GM08714 (cell line): ENCODE measurements around the gene CD55.
"Not testable (repeated sequence)": the region's sequence is repeated elsewhere in the genome, so short reads cannot be mapped to it uniquely, and the experiment has no call there.

Source experiments
- H3K4me3 ChIP-seq: fragments of 200-500 bp; sonication (Bioruptor generic); 2 replicates; pipeline ENCODE4 v1.5.1; 2014; ENCODE audit warnings: mild to moderate bottlenecking, low read length, inconsistent platforms
- ZNF274 ChIP-seq: IDR thresholded peaks from 2 replicates; pipeline ENCODE4 v1.6.1; 2012; ENCODE audit warnings: mild to moderate bottlenecking, low read depth, low read length

Gene CD55

DNA sequence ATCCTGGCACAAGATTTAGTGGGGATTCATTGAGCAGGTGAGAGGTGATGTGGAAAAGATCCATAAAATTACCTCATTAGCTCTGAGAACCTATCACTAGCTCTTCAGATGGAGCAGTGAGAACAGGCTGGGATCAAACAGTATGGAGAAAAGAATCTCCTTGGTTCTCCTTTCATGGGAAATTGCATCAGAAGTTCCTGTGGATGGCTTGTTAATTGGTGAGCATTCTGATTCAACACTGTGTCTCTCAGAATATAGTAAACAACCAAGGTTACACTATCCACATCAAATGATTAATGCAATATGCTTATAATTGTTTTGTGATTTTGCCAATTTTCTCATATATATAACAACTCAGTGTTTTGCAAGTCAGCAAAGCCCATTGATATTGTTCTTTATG is 8.3 kb upstream of the CD55 start:
- no peak overlapping the region for H3K4me3 ChIP-seq
- TF ChIP-seq ZNF274 = no peak

DNA sequence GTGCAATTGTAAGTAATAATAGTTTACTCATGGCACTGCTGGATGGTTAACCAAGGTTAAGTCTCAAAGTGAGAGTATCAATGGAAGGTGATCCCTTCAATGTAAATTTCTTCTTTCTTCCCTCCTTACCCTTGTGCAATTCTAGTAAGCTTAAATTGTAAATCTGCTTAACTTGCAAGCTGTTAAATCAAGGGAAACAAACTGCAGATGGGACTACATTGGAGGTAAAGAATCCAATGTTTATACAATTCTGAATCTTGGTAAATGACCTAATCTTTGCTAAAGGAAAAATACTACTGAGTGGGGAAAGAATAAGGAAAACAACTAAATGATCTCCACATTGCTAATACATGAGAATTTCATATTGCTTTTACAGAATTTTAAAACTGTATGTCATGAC is 6.7 kb upstream of the CD55 start:
- H3K4me3 ChIP-seq = no peak overlapping the region
- no peak for TF ChIP-seq ZNF274

DNA sequence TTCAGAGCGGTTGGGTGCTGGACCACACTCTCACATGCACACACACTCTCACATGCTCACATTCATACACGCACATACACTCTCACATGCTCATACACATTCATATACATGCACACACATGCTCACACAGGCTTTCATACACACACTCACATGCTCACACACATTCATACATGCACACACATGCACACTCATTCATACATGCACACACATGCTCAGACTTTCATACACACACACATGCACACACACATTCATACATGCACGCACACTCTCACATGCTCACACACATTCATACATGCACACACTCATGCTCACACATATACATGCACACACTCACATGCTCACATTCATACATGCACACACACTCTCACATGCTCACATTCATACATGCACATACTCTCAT is 6.0 kb upstream of the CD55 start:
- H3K4me3 ChIP-seq = no peak overlapping the region
- no peak for TF ChIP-seq ZNF274

DNA sequence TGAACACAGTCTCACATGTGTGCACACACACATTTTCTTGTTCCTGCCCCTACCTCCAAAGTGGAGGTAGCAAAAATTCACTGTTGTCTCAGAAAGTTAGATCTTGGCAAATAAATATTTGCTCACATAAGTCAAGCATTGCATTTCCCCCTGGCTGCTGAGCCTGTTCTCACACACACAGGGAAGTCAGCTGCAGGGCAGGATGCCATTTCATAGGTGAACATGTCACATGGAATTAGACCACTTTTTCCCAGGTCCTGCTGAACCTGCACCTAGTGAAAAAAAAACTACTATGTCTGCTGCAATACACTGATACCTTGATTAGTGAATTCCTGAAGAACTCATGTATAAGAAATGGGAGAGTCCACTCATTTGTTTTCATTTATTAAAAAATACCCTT is 5.3 kb upstream of the CD55 start:
- H3K4me3 ChIP-seq = no peak overlapping the region
- no peak for TF ChIP-seq ZNF274

DNA sequence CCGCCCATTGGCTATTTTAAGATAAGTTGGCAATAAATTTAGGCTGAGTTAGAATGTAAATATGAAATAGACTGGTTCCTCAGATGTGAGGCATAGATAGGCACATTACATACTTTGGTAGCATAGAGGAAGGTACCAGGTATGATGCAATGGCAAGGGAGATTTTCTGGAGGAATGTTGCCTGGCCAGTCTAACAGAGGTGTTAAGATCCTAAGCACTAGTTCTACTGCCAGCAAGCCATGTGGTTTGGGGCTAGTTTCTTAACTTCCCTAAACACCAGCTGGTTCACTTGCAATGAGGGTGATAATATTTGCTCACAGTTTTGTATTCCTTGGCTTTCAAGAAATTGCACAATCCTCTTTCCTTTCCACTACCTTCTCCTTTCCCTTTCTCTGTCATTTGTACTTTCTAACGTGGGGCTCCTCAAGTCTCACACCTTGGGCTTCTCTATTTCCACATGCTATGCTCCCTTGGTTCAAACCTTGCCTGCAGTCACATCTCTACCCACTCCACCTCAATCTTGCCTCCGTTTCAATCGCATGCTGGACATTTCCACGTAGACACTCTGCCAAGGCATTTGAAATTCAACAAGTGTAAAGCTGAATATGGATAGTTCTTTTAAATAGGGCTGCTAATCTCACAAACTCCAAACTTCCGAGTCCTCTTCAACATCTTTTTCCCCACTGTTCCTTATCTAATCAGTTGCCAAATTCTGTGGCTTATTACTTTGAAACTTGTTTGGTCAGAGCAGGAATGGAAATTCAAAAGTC is 4.7 kb upstream of the CD55 start:
- H3K4me3 ChIP-seq = no peak overlapping the region
- TF ChIP-seq ZNF274 = no peak

DNA sequence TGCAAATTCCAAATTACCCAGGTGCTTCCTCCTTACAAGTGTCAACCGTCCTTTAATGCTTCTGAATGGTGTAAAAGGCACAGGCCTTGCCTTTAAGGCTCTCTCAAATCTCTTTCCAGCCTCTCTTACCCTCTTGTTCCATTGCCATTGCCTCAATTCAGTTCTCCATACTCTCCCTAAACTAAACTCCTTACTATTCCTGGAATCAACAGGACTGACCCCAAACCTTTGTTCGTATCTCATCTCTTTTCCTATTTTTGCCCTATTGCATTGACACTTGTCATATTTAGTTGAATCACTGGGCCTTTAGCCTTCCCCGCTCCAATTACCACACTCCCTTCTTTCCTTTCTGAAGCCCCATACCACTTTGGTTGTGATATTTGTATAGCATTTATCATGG is 3.9 kb upstream of the CD55 start:
- H3K4me3 ChIP-seq = no peak overlapping the region
- no peak for TF ChIP-seq ZNF274

DNA sequence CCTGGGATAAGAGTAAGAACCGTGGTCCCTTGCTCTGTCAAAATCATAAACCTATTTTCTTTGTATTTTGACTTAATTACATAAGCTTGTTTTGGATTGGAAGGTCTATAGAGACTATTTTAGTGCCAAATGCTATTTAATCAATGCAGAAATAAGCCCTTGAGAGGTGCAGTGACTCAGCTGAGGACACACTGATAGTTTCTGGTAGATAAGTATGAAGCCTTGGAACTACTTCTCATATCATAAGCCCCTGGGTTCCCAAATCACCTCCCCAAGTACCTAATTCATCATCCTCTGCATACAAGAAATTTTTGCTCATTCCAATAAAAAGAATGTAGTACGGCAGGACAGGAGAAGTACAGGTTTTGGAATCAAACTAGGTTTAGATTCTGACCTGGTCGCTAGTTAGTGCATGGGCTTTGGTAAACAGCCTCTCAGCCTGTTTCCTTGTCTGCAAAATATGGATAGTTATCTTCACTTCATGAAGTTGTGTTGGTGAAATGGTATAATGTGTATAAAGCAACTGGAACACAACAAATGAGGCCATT is 3.3 kb upstream of the CD55 start:
- TF ChIP-seq ZNF274 = no peak
- H3K4me3 ChIP-seq = no peak overlapping the region

DNA sequence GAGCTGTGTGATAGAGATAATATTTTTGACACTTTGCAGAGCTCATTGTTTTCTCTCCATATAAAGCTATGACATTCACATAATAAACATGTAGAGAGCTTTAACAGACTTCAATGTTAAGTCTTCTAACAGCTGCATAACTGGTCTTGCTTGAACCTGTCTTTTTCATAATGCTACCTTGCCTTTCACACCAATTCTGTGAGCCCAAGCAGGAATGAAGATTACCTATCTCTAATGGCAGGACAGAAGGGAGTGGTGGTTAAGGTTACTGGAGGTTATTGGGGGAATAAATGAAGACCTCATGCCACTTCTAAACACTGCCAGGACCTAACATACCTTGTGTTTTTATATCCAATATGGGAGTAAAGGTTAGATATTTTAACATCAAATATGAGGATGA is 2.3 kb upstream of the CD55 start:
- H3K4me3 ChIP-seq = no peak overlapping the region
- TF ChIP-seq ZNF274 = no peak

DNA sequence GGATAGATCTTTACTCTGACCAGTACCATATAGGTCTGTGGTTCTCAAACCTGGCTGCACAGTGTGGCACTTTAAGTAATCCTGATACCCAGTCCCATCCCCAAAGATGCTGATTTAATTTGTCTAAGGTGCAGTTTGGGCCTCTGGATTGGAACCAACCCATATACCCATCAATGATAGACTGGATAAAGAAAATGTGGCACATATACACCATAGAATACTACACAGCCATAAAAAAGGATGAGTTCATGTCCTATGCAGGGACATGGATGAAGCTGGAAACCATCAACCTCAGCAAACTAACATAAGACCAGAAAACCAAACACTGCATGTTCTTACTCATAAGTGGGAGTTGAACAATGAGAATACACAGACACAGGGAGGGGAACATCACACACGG is 1.4 kb upstream of the CD55 start:
- H3K4me3 ChIP-seq = not testable (repeated sequence)

DNA sequence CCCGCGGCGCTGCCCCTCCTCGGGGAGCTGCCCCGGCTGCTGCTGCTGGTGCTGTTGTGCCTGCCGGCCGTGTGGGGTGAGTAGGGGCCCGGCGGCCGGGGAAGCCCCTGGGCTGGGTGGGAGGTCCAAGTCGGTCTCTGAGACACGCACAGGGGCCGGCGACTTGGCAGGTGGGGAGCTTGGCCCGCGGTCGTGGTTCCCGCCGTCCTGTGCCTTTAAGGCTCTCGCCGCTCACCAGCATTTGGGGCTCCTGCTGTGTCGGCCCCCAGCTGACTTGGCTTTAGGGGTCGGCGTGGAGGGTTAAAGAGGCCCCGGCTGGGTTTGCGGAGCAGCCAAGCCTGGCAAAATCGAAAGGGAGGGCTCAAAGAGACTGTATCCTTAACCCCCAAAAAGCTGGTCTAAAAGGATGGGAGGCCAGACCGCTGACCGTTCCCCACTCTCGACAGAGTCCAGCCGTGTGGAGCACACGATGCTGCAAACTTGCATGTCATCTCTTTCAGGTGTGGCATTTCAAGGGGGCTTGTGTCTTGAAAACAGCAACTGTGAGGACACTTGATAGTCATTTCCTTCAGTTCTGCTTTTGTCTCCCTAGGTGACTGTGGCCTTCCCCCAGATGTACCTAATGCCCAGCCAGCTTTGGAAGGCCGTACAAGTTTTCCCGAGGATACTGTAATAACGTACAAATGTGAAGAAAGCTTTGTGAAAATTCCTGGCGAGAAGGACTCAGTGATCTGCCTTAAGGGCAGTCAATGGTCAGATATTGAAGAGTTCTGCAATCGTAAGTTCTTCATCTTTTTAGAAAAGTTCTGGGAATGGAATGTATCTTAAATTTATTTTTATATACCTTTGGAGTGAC is 540 bp downstream of the CD55 start:
- TF ChIP-seq ZNF274 = no peak
- peak overlapping the region; percentile 76 for H3K4me3 ChIP-seq

DNA sequence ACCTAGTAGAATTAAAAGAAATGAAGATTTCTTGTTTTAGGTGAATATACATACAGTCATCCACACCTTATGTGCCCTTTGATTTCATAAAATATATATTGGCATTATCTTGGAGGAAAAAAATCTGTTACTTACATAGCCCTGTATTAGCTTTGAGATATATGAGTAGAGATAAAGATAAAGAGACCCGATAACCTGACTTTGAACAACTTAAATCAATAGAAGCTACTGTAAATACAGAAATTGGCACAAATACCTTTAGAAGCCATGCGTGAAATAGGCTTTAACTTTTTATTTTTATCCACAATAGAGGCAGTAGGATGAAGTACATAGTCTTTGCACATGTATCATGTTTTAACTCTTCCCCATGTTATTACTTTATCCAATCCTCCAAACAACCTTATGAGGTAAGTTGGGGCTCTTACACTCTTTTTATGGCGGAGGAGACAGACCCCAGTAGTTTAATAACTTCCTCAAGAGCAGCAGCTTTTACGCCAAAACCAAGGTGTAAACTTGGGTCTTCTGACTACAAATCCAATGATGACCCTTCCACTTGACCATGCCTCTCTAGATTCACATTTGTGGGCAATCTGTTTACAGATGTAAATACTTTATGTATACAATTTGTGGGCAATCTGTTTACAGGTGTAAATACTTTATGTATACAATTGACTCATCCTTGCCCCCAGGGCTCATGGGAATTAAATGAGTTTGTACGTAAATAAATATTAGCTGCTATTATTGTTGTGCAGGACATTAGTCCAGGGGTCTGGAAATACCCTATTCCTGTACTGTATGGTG is 2.1 kb downstream of the CD55 start:
- TF ChIP-seq ZNF274 = no peak
- no peak overlapping the region; the same call in 1 of the 2 replicates for H3K4me3 ChIP-seq

DNA sequence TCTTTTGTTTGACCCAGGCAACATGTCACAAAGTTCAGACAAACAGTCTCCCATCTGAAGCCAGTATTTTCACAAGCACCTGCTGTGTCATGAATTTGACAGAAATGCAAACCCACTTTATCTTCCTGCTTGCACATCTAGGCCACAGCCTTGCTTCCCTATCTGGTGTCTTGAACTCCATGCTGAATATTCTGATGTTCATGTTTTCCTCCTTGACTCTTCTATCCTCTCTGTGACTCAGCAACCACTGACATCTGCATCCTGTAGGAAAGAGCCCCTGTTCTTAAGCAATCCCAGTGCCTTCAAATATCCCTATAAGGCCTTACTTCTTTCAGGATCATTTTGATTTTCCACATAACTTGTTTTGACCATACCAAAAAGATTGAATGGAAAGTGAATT is 6.5 kb downstream of the CD55 start:
- no peak overlapping the region for H3K4me3 ChIP-seq
- TF ChIP-seq ZNF274 = no peak

DNA sequence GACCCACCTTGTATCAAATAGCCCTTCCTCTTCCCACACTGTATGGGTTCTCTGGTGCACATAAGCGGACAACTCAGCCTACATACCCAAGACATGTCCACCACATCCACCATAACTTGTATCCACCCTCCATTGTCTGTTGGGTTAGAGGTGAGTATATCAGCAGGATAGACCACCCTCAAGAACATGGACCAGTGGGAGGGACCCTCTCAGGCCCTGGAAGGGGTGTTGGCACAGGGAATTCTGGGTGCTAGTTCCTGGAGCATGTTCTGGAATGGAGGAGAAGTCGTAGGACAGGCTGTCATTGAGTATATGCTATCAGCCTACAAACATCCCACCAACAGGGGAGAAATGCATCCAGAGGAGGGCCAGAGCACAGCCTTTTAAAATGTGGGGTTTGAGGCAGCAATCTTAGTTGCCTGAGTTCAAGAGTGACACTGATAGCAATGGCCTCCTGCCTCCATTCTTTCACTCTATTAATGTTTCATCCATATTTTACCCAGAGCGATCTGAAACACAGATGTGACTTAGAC is 7.5 kb downstream of the CD55 start:
- no peak overlapping the region for H3K4me3 ChIP-seq
- TF ChIP-seq ZNF274 = no peak

DNA sequence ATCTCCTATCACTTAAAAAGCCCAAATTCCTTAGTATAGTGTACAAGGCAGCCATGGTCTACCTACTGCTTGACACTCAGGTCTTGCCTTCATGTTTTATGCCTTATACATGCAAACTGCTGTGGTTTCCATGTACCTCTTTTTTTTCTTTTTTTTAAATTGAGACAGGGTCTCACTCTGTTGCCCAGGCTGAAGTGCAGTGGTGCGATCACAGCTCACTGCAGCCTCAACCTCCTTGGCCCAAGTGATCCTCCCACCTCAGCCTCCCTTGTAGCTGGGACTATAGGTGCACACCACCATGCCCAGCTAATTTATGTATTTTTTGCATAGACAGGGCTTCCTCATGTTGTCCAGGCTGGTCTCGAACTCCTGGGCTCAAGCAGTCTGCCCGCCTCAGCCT is 8.0 kb downstream of the CD55 start:
- TF ChIP-seq ZNF274 = no peak
- H3K4me3 ChIP-seq = no peak overlapping the region
